T-helper 1 cell treated with Interleukin-12 subunit alpha and Interleukin-12 subunit beta and Interleukin-4 antibody, amounts not matched to agents 30 ng/mL and 1 ng/mL, for 36 hours (primary cell): Measurements from ENCODE around the gene EXOC1. TPM values are rescaled to one million over a fixed set of nuclear protein-coding genes. Genes with fewer than 3 reads are reported as not detected.
"Not testable (repeated sequence)": the region's sequence is repeated elsewhere in the genome, so short reads cannot be mapped to it uniquely, and the experiment has no call there.

Experiments used
- intact Hi-C: fragments of 100-400 bp; cut with micrococcal nuclease; formaldehyde crosslinking; loops from one replicate; pipeline ENCODE4 v1.15.1; 2024
- total RNA-seq: library from RNA; stranded (reverse); gene quantifications from 2 replicates; pipeline ENCODE4 v1.2.3, GENCODE V29; 2022

EXOC1 gene, protein sequence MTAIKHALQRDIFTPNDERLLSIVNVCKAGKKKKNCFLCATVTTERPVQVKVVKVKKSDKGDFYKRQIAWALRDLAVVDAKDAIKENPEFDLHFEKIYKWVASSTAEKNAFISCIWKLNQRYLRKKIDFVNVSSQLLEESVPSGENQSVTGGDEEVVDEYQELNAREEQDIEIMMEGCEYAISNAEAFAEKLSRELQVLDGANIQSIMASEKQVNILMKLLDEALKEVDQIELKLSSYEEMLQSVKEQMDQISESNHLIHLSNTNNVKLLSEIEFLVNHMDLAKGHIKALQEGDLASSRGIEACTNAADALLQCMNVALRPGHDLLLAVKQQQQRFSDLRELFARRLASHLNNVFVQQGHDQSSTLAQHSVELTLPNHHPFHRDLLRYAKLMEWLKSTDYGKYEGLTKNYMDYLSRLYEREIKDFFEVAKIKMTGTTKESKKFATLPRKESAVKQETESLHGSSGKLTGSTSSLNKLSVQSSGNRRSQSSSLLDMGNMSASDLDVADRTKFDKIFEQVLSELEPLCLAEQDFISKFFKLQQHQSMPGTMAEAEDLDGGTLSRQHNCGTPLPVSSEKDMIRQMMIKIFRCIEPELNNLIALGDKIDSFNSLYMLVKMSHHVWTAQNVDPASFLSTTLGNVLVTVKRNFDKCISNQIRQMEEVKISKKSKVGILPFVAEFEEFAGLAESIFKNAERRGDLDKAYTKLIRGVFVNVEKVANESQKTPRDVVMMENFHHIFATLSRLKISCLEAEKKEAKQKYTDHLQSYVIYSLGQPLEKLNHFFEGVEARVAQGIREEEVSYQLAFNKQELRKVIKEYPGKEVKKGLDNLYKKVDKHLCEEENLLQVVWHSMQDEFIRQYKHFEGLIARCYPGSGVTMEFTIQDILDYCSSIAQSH
- total RNA-seq: 28.1 and 28.2 TPM in 2 replicates

DNA sequence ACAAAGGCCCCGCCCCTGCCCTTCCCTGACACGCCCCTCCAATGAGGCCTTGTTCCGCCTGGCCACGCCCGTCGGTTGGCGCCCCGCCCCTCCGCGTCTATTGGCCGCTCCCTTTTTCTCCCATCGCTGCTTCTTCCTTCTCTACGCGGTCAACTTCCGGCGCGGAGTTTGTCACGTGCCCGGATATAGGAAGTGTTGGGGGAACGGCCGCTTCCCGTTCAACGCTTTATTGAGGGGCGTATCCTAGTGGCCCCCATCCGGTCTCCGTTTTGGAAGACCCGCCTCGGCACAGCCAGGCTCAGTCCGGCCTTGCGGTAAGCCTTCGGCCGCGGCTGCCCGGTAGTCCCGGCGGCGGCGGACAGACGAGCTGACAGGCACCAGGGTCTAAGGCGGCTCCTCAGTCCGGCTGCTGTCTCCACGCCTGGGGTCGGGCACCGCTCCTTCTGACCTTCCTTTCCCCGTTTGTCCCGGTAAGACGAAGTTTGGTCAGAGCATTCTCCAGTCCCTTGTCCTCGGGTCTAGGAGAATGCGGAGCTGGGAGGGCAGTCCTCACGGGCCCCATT lies at the start of gene EXOC1:
EXOC1 (plus strand) TSS at position 165 of the 563 bp plus-strand sequence. CDS start 4,676 bp downstream, outside the sequence.
- intact Hi-C loops: loop anchor here (1.0 to 10.0 kb wide), 15 partner anchors 14 to 1789 kb away; partner anchors contain the start of genes AASDH, CEP135, CHIC2 and CLOCK

DNA sequence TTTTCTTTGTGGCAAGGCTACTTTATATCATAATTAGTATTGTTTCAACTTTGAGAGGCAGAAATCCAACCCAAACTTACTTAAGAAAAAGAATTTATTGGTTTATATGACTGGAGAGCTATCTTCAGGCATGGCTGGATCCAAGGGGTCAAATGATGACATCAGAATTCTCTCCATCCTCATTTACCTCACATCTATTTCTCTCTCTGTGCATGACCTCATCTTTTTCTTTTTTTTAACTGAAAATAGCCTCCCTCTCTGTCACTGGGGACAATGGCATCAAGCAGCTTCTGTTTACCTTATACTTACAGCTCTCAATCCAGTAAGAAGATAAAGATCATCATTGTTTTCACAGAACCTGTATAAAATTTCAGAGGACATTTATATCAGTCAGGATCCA lies 45.9 kb upstream of the EXOC1 start:
- intact Hi-C loops: no loop called here

DNA sequence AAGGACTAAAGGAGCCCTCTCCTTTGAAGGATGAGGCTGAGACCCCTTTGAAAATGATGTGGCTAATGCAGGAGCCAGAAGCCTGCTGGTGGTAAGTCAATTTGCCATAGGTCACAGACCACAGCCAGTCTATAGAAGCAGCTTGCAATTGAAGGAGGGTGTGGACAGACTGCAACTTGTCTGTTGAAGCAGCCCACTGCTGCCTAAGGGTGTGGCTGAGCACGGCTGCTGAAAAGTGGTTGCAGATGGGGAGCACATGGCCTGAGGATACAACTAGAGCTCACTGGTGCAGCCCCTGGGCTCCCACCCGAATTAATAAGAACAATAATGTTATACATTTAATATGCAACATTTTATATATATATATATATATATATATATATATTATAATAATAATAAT lies 45.3 kb upstream of the EXOC1 start:
- intact Hi-C loops: no loop called here

- intact Hi-C loops: no loop called here
Observed at GRCh38 chr4:55808632-55809031, 44.8 kb upstream of the EXOC1 start.

DNA sequence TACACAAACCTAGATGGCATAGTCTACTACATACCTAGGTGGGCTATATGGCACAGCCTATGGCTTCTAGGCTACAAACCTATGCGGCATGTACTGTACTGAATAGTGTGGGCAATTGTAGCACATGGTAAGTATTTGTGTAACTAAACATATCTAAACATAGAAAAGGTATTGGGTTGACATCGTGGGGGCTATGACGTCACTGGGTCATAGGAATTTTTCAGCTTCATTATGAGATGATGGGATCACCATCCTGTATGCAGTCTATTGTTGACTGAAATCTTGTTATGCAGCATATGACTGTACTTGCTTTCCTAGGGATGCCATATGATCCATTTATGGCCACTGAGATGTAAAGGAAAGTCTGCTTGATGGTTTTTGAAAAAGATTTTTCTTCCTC lies 35.8 kb upstream of the EXOC1 start:
- intact Hi-C loops: no loop called here

DNA sequence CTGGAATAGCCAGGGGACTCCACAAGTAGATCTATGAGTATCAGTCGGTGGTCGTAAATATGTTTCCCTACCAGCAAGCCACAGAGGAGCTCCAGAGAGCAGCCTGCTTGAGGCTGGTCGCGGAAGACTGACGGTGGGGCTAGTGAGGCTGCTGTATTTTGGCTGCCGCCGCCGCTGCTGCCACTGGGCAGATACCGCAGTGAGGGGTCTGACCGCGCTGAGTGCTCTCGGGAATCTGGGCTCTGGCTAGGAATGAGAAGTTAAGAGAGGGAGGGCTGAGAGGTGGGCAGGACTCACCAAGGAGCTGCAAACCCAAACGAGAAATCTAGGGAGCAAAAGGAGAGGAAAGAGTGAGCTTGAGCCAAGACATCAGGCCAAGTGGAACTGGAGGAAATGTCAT lies 33.8 kb upstream of the EXOC1 start, which contains the start of gene EXOC1L:
EXOC1L (plus strand) TSS at position 157 of the 400 bp plus-strand sequence; CDS start at position 394, 237 bp downstream.
- intact Hi-C loops: no loop called here

- intact Hi-C loops: no loop called here
Observed at GRCh38 chr4:55820279-55820678, 33.2 kb upstream of the EXOC1 start.

DNA sequence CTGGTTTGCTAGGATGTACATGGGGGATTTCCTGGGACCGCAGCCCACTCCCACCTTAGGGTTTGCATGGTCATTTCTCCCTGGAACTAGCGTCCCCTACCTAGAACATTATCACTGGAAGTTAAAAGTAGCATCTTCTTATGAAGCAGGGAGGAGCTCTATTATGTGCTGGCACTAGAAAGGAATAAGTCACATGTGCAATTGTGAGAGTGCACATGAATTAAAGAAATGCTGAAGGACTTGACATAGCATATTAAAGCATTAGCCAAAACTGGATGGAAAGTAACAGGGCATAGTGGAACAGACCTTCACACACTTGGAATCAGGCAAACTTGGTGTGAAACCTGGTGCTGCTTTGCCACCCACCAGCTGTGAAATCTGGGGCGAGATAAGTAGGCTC lies 31.1 kb upstream of the EXOC1 start:
- intact Hi-C loops: no loop called here

- intact Hi-C loops: no loop called here
Observed at GRCh38 chr4:55824865-55825264, 28.6 kb upstream of the EXOC1 start.

DNA sequence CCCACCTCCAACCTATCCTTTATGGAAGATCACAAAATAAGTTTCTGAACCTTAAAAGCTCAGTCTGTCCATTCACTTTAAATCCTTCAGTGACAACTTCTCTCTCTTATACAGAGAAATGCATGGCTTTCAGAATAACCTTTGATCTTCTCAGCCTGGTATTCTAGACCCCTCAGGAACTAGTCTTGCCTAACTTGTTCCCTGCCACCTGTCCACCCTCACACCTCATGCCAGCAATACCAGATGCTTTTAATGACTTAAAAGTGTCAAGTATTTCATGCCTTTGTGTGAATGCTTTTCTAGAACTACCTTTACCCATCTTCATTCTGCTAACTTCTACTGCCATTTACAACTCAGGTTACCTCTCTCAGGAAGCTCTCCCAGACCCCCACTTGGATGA lies 26.5 kb upstream of the EXOC1 start:
- intact Hi-C loops: no loop called here

- intact Hi-C loops: no loop called here
Observed at GRCh38 chr4:55827582-55827981, 25.9 kb upstream of the EXOC1 start.

DNA sequence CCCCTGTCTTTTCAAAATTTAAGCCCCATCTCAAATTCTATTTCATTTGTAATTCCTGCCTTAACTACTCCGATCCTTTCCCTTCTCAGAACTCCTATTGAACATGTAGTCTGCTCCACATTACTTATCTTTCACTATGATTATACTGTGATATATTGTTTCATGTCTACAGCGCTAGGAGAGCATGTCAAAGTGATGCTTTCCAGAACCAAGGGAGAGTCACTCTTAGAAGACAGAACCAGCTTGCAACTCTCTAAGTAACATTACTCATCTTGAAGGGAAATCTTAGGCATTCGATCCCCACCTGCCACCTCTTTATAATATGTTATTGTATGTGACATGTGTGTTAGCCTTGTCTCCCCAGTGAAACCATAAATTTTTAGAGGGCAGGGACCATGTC lies 23.4 kb upstream of the EXOC1 start:
- intact Hi-C loops: no loop called here

- intact Hi-C loops: no loop called here
Observed at GRCh38 chr4:55830716-55831115, 22.7 kb upstream of the EXOC1 start.

GRCh38 chr4:55834086-55834795 lies 19.2 kb upstream of the EXOC1 start:
- intact Hi-C loops: no loop called here

GRCh38 chr4:55837903-55838302 lies 15.5 kb upstream of the EXOC1 start:
- intact Hi-C loops: no loop called here

DNA sequence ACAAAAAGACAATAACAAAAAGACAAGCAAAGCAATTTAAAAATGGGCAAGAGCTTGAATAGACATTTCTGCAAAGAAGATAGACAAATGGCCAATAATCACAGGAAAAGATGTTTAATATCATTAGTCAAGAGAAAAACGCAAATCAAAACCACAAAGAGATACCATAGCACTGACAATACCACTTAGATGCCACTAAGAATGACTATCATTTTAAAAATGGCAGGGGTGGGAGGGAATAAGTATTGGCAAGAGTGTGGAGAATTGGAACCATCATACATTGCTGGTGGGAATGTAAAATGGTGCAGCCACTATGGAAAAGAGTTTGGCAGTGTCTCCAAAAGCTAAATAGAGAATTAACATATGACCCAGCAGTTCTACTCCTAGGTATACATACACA lies 15.1 kb upstream of the EXOC1 start:
- intact Hi-C loops: no loop called here

DNA sequence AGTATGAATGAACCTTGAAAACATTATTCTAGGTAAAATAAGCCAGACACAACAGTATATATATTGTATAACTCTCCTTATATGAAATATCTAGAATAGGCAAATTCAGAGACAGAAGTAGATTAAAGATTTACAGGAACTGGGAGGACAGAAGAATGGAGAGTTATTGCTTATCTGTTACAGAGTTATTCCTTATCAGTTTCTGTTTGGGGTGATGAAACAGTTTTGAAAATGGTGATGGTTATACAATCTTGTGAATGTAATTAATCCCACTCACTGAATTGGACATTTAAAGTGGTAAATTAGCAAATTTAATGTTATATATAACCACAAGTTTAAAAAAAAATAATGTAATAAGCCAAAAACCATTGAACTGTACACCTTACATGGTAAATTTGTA lies 14.5 kb upstream of the EXOC1 start:
- intact Hi-C loops: no loop called here

DNA sequence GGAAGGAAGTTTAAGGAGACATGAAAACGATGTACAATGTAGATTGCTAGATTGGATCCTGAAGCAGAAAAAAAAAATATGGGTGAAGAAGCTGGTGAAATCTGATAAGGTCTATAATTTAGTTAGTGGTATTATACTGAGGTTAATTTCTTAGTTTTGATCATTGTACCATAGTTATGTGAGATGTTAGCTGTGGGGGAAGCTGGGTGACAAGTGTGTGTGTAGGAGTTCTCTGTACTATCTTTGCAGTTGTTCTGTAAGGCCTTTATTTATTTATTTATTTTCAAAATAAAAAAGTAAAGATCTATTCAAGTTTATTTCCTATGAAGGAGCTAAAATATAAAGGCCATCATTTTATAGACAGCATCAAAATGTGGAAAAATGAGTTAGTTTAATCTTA lies 12.5 kb upstream of the EXOC1 start:
- intact Hi-C loops: no loop called here

- intact Hi-C loops: not testable (repeated sequence)
Observed at GRCh38 chr4:55841373-55842239, 11.8 kb upstream of the EXOC1 start.

GRCh38 chr4:55842312-55842711 lies 11.1 kb upstream of the EXOC1 start:
- intact Hi-C loops: not testable (repeated sequence)
